MG63 (cell line): ENCODE data around the gene ACADSB. TPM values are rescaled to one million over a fixed set of nuclear protein-coding genes. Genes with fewer than 3 reads are reported as not detected.

ENCODE experiments used
- DNase-seq: peaks from one replicate; pipeline ENCODE4 v3.0.0-alpha.2; 2020
- H3K27me3 ChIP-seq: fragments of 250-450 bp; sonication (Bioruptor Pico); 2 replicates; pipeline ENCODE4 v1.5.1; 2020; ENCODE audit warnings: mild to moderate bottlenecking, moderate library complexity
- H3K36me3 ChIP-seq: fragments of 250-450 bp; sonication (Bioruptor Pico); 2 replicates; pipeline ENCODE4 v1.5.1; 2020; ENCODE audit warnings: mild to moderate bottlenecking, moderate library complexity
- H3K4me3 ChIP-seq: fragments of 250-450 bp; sonication (Bioruptor Pico); 2 replicates; pipeline ENCODE4 v1.5.1; 2020; ENCODE audit warnings: mild to moderate bottlenecking, moderate library complexity
- H3K9me3 ChIP-seq: fragments of 250-450 bp; sonication (Bioruptor Pico); 2 replicates; pipeline ENCODE4 v1.5.1; 2020; ENCODE audit warnings: mild to moderate bottlenecking, moderate library complexity
- total RNA-seq: library from RNA; depleted of rRNA; stranded (reverse); fragments of >200 nt; shearing (Covaris generic); gene quantifications from 2 replicates; pipeline ENCODE4 v1.2.3, GENCODE V29; 2014; ENCODE audit warnings: low replicate concordance; rRNA removed

ACADSB gene
- total RNA-seq, 1 experiment from 2014 or later, result 3.0 TPM

GRCh38 chr10:123102673-123103072, 93.9 kb downstream of the ACADSB start:
- Histone ChIP-seq H3K4me3 (no peak overlapping the region), H3K36me3 (no peaks in the 10 kb centered on the region), H3K9me3 (no peaks in the 10 kb centered on the region), H3K27me3 (no peaks in the 10 kb centered on the region)
- DNase-seq, result no peak

DNA sequence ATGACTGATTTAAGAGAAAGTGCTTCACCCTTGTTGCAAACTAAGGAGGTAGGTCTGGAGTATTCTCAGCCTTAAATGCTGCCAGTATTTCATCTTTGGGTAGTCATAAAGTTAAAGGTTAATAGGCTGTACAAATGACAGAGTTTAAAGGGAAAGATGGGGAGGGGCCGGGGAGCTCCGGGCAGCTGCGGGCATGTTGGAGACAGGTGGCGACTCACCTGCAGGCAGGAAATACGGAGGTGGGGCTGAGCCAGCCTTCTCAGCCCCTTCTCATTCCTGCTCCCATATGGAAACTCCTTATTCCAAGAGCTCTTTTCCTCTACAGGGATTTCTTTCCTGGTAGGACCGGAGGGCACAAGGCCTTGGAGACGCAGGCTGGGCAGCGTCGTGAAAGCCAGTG, 95.1 kb downstream of the ACADSB start:
- H3K27me3 ChIP-seq, result no peaks in the 10 kb centered on the region
- no peak for DNase-seq

More for the DNA sequence above, 95.1 kb downstream of the ACADSB start:
- no peaks in the 10 kb centered on the region for H3K36me3 ChIP-seq
- no peaks in the 10 kb centered on the region for H3K9me3 ChIP-seq
- H3K4me3 ChIP-seq, result no peak overlapping the region

Other genes with a start within 250 kb of the ACADSB start
- 0.13 TPM in 1 of 2 replicates, not detected in the other for gene CUZD1, start 163.1 kb upstream of the ACADSB start, total RNA-seq
- gene FAM24B, start 129.4 kb upstream of the ACADSB start, total RNA-seq, result 0.72 TPM in 1 of 2 replicates, not detected in the other
- gene FAM24A, start 98.4 kb upstream of the ACADSB start, total RNA-seq, result not detected in 2 replicates
- 3.5 and 8.4 TPM in 2 replicates for gene C10orf88, start 54.8 kb upstream of the ACADSB start, total RNA-seq
- gene PSTK, start 28.6 kb upstream of the ACADSB start, total RNA-seq, result 11.7 and 11.8 TPM in 2 replicates
- gene IKZF5, start 211 bp upstream of the ACADSB start, total RNA-seq, result 0.53 and 3.7 TPM in 2 replicates
- gene HMX3, start 127.0 kb downstream of the ACADSB start, total RNA-seq, result 5.0 and 8.6 TPM in 2 replicates
- 0.07 and 6.0 TPM in 2 replicates for gene HMX2, start 139.1 kb downstream of the ACADSB start, total RNA-seq
- 164 and 222 TPM in 2 replicates for gene BUB3, start 145.4 kb downstream of the ACADSB start, total RNA-seq